K562 (cell line): ENCODE results near the gene KCTD15.

Experiments
- KDM1A ChIP-seq, 2 experiments: fragments of 450-650 bp; IDR thresholded peaks; 2 replicates each; pipeline ENCODE4 v1.6.1; 2016; ENCODE audit warnings: mild to moderate bottlenecking in 2 of 2
- NR2C1 ChIP-seq, 2 experiments: fragments of 450-650 bp; IDR thresholded peaks; 2 replicates each; pipeline ENCODE4 v1.6.1; 2017; ENCODE audit warnings: mild to moderate bottlenecking in 2 of 2, antibody characterized with exemption in 1 of 2, inconsistent platforms in 1 of 2, missing compliant biosample characterization in 1 of 2, missing genetic modification characterization in 1 of 2
- POLR2A ChIP-seq: fragments of 450-650 bp; conservative IDR thresholded peaks from 2 replicates; pipeline ENCODE4 v1.6.1; 2016
- TF ChIP-seq, protein P1 (sequence below), 3 experiments: IDR thresholded peaks in 2 of 3; conservative IDR thresholded peaks in 1 of 3; 2 replicates each; pipeline ENCODE4 v1.5.1; 2011 to 2012; ENCODE audit warnings: low read length in 3 of 3, mild to moderate bottlenecking in 3 of 3, control low read depth in 2 of 3, improper control_type of control experiment in 1 of 3, inconsistent platforms in 1 of 3, low read depth in 1 of 3, mixed read lengths in 1 of 3, moderate library complexity in 1 of 3; ENCODE audit not compliant: insufficient read depth in 2 of 3
- TF ChIP-seq, protein P2 (sequence below): sonication (generic); formaldehyde crosslinking; IDR thresholded peaks from 2 replicates; pipeline ENCODE4 v1.9.0; 2022; ENCODE audit warnings: mild to moderate bottlenecking, missing genetic modification reagents

DNA sequence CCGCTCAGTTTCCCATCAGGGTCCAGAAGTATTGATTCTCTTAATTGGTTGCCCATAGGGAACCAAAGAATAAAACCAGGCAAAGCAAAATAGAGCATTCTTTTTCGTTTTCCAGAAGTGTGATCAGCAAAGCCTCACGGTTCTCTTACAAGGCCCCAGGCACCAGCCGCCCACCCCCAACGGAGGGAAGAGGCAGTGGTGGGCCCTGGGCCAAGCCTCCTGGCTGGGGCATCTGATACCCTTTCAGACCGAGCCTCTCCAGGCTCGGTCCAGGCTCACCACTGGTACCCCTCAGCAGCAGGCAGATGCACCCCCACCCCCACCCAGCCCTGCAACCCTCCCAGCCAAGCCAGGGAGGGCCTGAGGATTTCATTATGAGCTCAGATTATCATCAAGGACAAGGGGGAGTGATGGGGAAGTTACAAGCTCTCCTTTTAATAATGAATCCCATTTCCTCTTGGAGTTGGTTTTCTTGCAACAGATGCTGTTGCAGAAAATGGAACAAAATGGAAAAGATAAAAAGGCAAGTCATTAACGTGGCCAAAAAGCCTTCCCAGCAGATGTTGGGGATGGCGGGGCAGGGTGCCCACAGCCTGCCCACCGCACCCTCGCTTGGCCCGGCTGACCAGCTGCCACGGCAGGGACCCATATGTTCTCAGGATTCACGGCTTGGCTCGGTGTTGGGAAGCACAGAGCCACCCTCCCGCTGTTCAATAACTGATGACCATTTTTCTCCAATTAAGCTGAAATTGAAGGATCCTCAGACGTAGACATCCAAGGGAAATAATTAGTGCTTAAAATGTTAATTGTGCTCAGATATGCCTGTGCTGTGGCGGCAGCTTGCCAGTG lies 45.9 kb upstream of the KCTD15 start:
- TF ChIP-seq NR2C1 (IDR thresholded peaks at IDR 0.05) (no peak), NR2C1 (tag; IDR thresholded peaks at IDR 0.05) (no peak), KDM1A (IDR thresholded peaks at IDR 0.05) (no peak), POLR2A (no peak)
- TF ChIP-seq, protein P1, sequence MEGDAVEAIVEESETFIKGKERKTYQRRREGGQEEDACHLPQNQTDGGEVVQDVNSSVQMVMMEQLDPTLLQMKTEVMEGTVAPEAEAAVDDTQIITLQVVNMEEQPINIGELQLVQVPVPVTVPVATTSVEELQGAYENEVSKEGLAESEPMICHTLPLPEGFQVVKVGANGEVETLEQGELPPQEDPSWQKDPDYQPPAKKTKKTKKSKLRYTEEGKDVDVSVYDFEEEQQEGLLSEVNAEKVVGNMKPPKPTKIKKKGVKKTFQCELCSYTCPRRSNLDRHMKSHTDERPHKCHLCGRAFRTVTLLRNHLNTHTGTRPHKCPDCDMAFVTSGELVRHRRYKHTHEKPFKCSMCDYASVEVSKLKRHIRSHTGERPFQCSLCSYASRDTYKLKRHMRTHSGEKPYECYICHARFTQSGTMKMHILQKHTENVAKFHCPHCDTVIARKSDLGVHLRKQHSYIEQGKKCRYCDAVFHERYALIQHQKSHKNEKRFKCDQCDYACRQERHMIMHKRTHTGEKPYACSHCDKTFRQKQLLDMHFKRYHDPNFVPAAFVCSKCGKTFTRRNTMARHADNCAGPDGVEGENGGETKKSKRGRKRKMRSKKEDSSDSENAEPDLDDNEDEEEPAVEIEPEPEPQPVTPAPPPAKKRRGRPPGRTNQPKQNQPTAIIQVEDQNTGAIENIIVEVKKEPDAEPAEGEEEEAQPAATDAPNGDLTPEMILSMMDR (IDR thresholded peaks at IDR 0.05 in 2 of 3, conservative IDR thresholded peaks at IDR 0.05 in 1 of 3; ENCODE audit: insufficient read depth in 2 of 3, low read depth in 1 of 3, low read length in 3 of 3): no peak
- TF ChIP-seq, protein P2, sequence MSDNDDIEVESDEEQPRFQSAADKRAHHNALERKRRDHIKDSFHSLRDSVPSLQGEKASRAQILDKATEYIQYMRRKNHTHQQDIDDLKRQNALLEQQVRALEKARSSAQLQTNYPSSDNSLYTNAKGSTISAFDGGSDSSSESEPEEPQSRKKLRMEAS (CRISPR knock-in tag): no peak
